H1 (cell line): ENCODE results near the gene ST3GAL3. TPM values are rescaled to one million over a fixed set of nuclear protein-coding genes. Genes with fewer than 3 reads are reported as not detected.

Experiments
- CTCF ChIA-PET: fragments of 300-600 bp; sonication (Branson Sonifier 250); formaldehyde crosslinking; loops from one replicate; lab custom pipeline; 2021; ENCODE audit not compliant: partially characterized antibody; lab: Charles Lee
- POLR2A ChIA-PET: fragments of 300-600 bp; sonication (Branson Sonifier 250); formaldehyde crosslinking; loops from one replicate; lab custom pipeline; 2021; ENCODE audit warnings: inconsistent platforms; ENCODE audit not compliant: partially characterized antibody; lab: Charles Lee
- DNase-seq, 2 experiments: peaks; one replicate each; pipeline versions ENCODE4 v3.0.0 to v3.0.0-alpha.2; 2010 to 2022; ENCODE audit warnings: low spot score in 2 of 2, low read depth in 1 of 2, mixed read lengths in 1 of 2
- FAIRE-seq: peaks from 2 replicates; lab custom pipeline; 2011; peaks lifted over from hg19 to GRCh38; lab: Jason Lieb, UNC
- H2AFZ ChIP-seq: 2 replicates; pipeline ENCODE4 v1.8.1; 2012; ENCODE audit warnings: low read length, inconsistent platforms
- H2AK5ac ChIP-seq: 2 replicates; pipeline ENCODE4 v1.6.1; 2013; ENCODE audit warnings: low read depth, low read length
- H2BK120ac ChIP-seq: replicated peaks from 2 replicates; pipeline ENCODE3; 2013; ENCODE audit warnings: low read depth, low read length, inconsistent platforms
- H2BK12ac ChIP-seq: 2 replicates; pipeline ENCODE4 v1.6.1; 2013; ENCODE audit warnings: low read depth, low read length
- H2BK15ac ChIP-seq: 2 replicates; pipeline ENCODE4 v1.6.1; 2013; ENCODE audit warnings: low read length
- H2BK20ac ChIP-seq: 2 replicates; pipeline ENCODE4 v1.6.1; 2013; ENCODE audit warnings: low read length
- H2BK5ac ChIP-seq: 2 replicates; pipeline ENCODE4 v1.6.1; 2013; ENCODE audit warnings: low read depth, low read length
- H3K14ac ChIP-seq: 2 replicates; pipeline ENCODE4 v1.6.1; 2013; ENCODE audit warnings: inconsistent platforms; ENCODE audit not compliant: insufficient read length
- H3K18ac ChIP-seq: 2 replicates; pipeline ENCODE4 v1.6.1; 2013; ENCODE audit warnings: low read length; ENCODE audit errors: extremely low read depth
- H3K23ac ChIP-seq: 2 replicates; pipeline ENCODE4 v1.6.1; 2013; ENCODE audit warnings: inconsistent platforms; ENCODE audit not compliant: insufficient read length
- H3K23me2 ChIP-seq: 2 replicates; pipeline ENCODE4 v1.6.1; 2013; ENCODE audit warnings: low read depth, low read length
- H3K27ac ChIP-seq: 2 replicates; pipeline ENCODE4 v1.6.1; 2011; ENCODE audit warnings: low read depth, low read length, inconsistent platforms
- H3K27me3 ChIP-seq, 4 experiments: replicated peaks in 1 of 4; 1 replicate in 1 of 4; 2 replicates in 3 of 4; pipeline versions ENCODE4 v1.6.1 to v1.8.1; 2011 to 2013; ENCODE audit warnings: low read length in 3 of 4, mild to moderate bottlenecking in 3 of 4, inconsistent platforms in 2 of 4, mixed read lengths in 2 of 4, moderate library complexity in 1 of 4; ENCODE audit not compliant: control insufficient read depth in 3 of 4, insufficient read depth in 3 of 4; ENCODE audit errors: extremely low read depth in 1 of 4
- H3K36me3 ChIP-seq, 4 experiments: 2 replicates each; pipeline versions ENCODE4 v1.6.1 to v1.8.1; 2011 to 2013; ENCODE audit warnings: mild to moderate bottlenecking in 4 of 4, low read length in 3 of 4, moderate library complexity in 2 of 4, control low read depth in 1 of 4, inconsistent platforms in 1 of 4; ENCODE audit not compliant: insufficient read depth in 4 of 4, control insufficient read depth in 2 of 4
- H3K4ac ChIP-seq: replicated peaks from 2 replicates; pipeline ENCODE3; 2013; ENCODE audit warnings: low read length, low read depth, mixed read lengths, inconsistent platforms; ENCODE audit not compliant: insufficient read length
- H3K4me1 ChIP-seq, 4 experiments: replicated peaks in 1 of 4; 1 replicate in 1 of 4; 2 replicates in 3 of 4; pipeline versions ENCODE4 v1.6.1 to v1.8.1; 2011 to 2013; ENCODE audit warnings: low read length in 3 of 4, inconsistent platforms in 2 of 4, mixed read lengths in 1 of 4; ENCODE audit not compliant: insufficient read depth in 4 of 4, control insufficient read depth in 3 of 4
- H3K4me2 ChIP-seq, 2 experiments: 2 replicates each; pipeline versions ENCODE4 v1.6.1 to v1.8.1; 2011 to 2013; ENCODE audit warnings: low read depth in 2 of 2, low read length in 2 of 2, control low read depth in 1 of 2, inconsistent platforms in 1 of 2, mild to moderate bottlenecking in 1 of 2; ENCODE audit not compliant: insufficient read depth in 1 of 2
- H3K4me3 ChIP-seq, 4 experiments: fragments of 200-600, 300-600 bp in 1 of 4; sonication (generic), shearing (Covaris generic), sonication (Bioruptor Twin) in 1 of 4; 2 replicates each; pipeline versions ENCODE4 v1.5.1 to v1.8.1; 2011 to 2016; ENCODE audit warnings: low read length in 4 of 4, low read depth in 3 of 4, control low read depth in 2 of 4, inconsistent platforms in 2 of 4, mild to moderate bottlenecking in 2 of 4, mixed read lengths in 1 of 4, moderate library complexity in 1 of 4; ENCODE audit not compliant: insufficient read depth in 2 of 4; ENCODE audit errors: extremely low read depth in 1 of 4
- H3K56ac ChIP-seq: replicated peaks from 2 replicates; pipeline ENCODE3; 2013; ENCODE audit warnings: low read depth, mild to moderate bottlenecking, mixed read lengths, low read length, inconsistent platforms; ENCODE audit not compliant: insufficient read length
- H3K79me1 ChIP-seq: 2 replicates; pipeline ENCODE4 v1.6.1; 2013; ENCODE audit warnings: low read depth, low read length, control low read depth
- H3K79me2 ChIP-seq, 2 experiments: 2 replicates each; pipeline versions ENCODE4 v1.6.1 to v1.8.1; 2012 to 2013; ENCODE audit warnings: low read length in 2 of 2, mild to moderate bottlenecking in 2 of 2, inconsistent platforms in 1 of 2; ENCODE audit not compliant: insufficient read depth in 2 of 2, control insufficient read depth in 1 of 2
- H3K9ac ChIP-seq, 4 experiments: replicated peaks in 1 of 4; 1 replicate in 1 of 4; 2 replicates in 3 of 4; pipeline versions ENCODE4 v1.6.1 to v1.8.1; 2011 to 2013; ENCODE audit warnings: low read depth in 3 of 4, low read length in 3 of 4, control low read depth in 2 of 4, mild to moderate bottlenecking in 2 of 4, moderate library complexity in 2 of 4, inconsistent platforms in 1 of 4; ENCODE audit errors: extremely low read depth in 1 of 4
- H3K9me3 ChIP-seq, 2 experiments: 2 replicates each; pipeline versions ENCODE4 v1.6.1 to v1.8.1; 2012 to 2013; ENCODE audit warnings: mild to moderate bottlenecking in 2 of 2, moderate library complexity in 2 of 2, control low read depth in 1 of 2, inconsistent platforms in 1 of 2, low read depth in 1 of 2, low read length in 1 of 2, mixed read lengths in 1 of 2; ENCODE audit not compliant: insufficient read depth in 2 of 2
- H4K20me1 ChIP-seq, 2 experiments: replicated peaks in 1 of 2; 2 replicates each; pipeline versions ENCODE3 to v1.8.1; 2011 to 2013; ENCODE audit warnings: inconsistent platforms in 2 of 2, low read length in 2 of 2, mild to moderate bottlenecking in 1 of 2; ENCODE audit not compliant: insufficient read depth in 2 of 2, control insufficient read depth in 1 of 2
- H4K5ac ChIP-seq: 2 replicates; pipeline ENCODE4 v1.6.1; 2013; ENCODE audit warnings: low read length, low read depth, mixed read lengths, inconsistent platforms; ENCODE audit not compliant: insufficient read length
- H4K8ac ChIP-seq: 2 replicates; pipeline ENCODE4 v1.8.0; 2013; ENCODE audit warnings: mild to moderate bottlenecking, moderate library complexity, low read length, inconsistent platforms; ENCODE audit not compliant: insufficient read depth; ENCODE audit errors: extremely low read depth
- H4K91ac ChIP-seq: replicated peaks from 2 replicates; pipeline ENCODE3; 2013; ENCODE audit warnings: low read length, mixed read lengths, inconsistent platforms; ENCODE audit not compliant: insufficient read length
- CREB1 ChIP-seq: IDR thresholded peaks from 2 replicates; pipeline ENCODE4 v1.6.1; 2012; ENCODE audit warnings: inconsistent platforms
- CTBP2 ChIP-seq: IDR thresholded peaks from 2 replicates; pipeline ENCODE4 v1.7.0; 2011; ENCODE audit warnings: borderline replicate concordance, mild to moderate bottlenecking, moderate library complexity, mixed read lengths, low read length; ENCODE audit not compliant: insufficient read depth, insufficient read length
- FOSL1 ChIP-seq: IDR thresholded peaks from 2 replicates; pipeline ENCODE4 v1.6.1; 2011; ENCODE audit warnings: mild to moderate bottlenecking, low read depth, low read length, moderate library complexity; ENCODE audit not compliant: insufficient read depth
- JUN ChIP-seq: IDR thresholded peaks from 2 replicates; pipeline ENCODE4 v1.6.1; 2011; ENCODE audit warnings: low read depth, mild to moderate bottlenecking, improper control_type of control experiment, low read length
- RNF2 ChIP-seq: fragments of 200-900, 300-1000 bp; sonication (generic); IDR thresholded peaks from 2 replicates; pipeline ENCODE4 v1.7.1; 2016; ENCODE audit warnings: borderline replicate concordance, low read depth, mild to moderate bottlenecking, antibody characterized with exemption, low read length; ENCODE audit not compliant: poor library complexity, severe bottlenecking; ENCODE audit errors: missing control alignments
- SIRT6 ChIP-seq: IDR thresholded peaks from one replicate; pipeline ENCODE4 v1.7.1; 2012; ENCODE audit warnings: low read length, inconsistent platforms
- YY1 ChIP-seq: IDR thresholded peaks from 2 replicates; pipeline ENCODE4 v1.6.1; 2011; ENCODE audit warnings: low read depth, mild to moderate bottlenecking, low read length
- WGBS, 2 experiments: shearing (Covaris generic) in 1 of 2; methylation state at CpG; one replicate each; pipeline versions ENCODE4 v1.1.6 to v1.1.7; 2013 to 2015; ENCODE audit warnings: low lambda C conversion rate in 2 of 2, mixed read lengths in 2 of 2, inconsistent platforms in 1 of 2, low coverage in 1 of 2, missing lambda C conversion rate in 1 of 2; ENCODE audit not compliant: insufficient replicate concordance in 2 of 2, insufficient coverage in 1 of 2, insufficient read length in 1 of 2; ENCODE audit errors: extremely low coverage in 1 of 2, missing lambda C conversion rate in 1 of 2; 5-methylcytosine and 5-hydroxymethylcytosine counted together
- polyA plus RNA-seq, 7 experiments: library from polyadenylated mRNA; depleted of rRNA in 3 of 7; stranded (reverse) in 5 of 7; unstranded in 2 of 7; fragments of >200 nt in 5 of 7; fragments of 200-250 nt in 2 of 7; gene quantifications; 1 replicate in 5 of 7; 2 replicates in 1 of 7; 4 replicates in 1 of 7; pipeline versions ENCODE4 v1.2.1 to v1.2.3, GENCODE V29; 2011 to 2013; ENCODE audit warnings: missing spikeins in 2 of 7, mixed read lengths in 2 of 7
- total RNA-seq: library from RNA; stranded (reverse); fragmentation: NEBNext Ultra II Directional; extraction: Animal tissue kit (Norgen Biotek cat#: 25700); gene quantifications from 2 replicates; pipeline ENCODE4 v1.2.1, GENCODE V29; 2021

The ST3GAL3 gene
- total and polyA plus RNA-seq, 2 of the 8 experiments (the other 6 are each of a cell fraction or from before 2014, with no cell fraction given): 6.8 to 7.0 TPM

GRCh38 chr1:43774359-43774758, 67.0 kb downstream of the ST3GAL3 start:
- 78% methylated on average over 2 of the region's 2 CpGs; no CpG with 5 or more reads in 1 of the 2 experiments for WGBS, 2 experiments
- H2BK12ac ChIP-seq: no peak overlapping the region
- H3K27ac ChIP-seq: no peak overlapping the region
- no peak overlapping the region for H3K4me3 ChIP-seq
- no peak overlapping the region for H4K5ac ChIP-seq
- no peak overlapping the region for H3K56ac ChIP-seq
- POLR2A ChIA-PET: interaction anchor here (0.6 to 1.2 kb wide), 6 partner anchors 9 to 766 kb away, joined by 3 read pairs; no protein-coding TSS in a partner anchor
- H2BK5ac ChIP-seq: no peak overlapping the region
- H2BK15ac ChIP-seq: no peak overlapping the region
- no peak overlapping the region for H3K4me2 ChIP-seq
- DNase-seq (no peak), FAIRE-seq (no peak)
- H3K79me2 ChIP-seq: no peaks in the 10 kb centered on the region
- H3K79me1 ChIP-seq: no peaks in the 10 kb centered on the region
- no peaks in the 10 kb centered on the region for H3K36me3 ChIP-seq
- H2AK5ac ChIP-seq: no peak overlapping the region
- TF ChIP-seq RNF2 (no peak), CREB1 (no peak), FOSL1 (no peak), SIRT6 (no peak), CTBP2 (no peak), YY1 (no peak), JUN (no peak)
- no peak overlapping the region for H2BK20ac ChIP-seq
- no peak overlapping the region for H3K9ac ChIP-seq
- no peak overlapping the region for H4K8ac ChIP-seq
- CTCF ChIA-PET: interaction anchor here (0.6 to 13.4 kb wide), 3 partner anchors 11 to 1059 kb away, joined by 4 to 618 read pairs (median 13); partner anchors contain the start of gene ARTN
- H3K27me3 ChIP-seq: no peaks in the 10 kb centered on the region
- no peak overlapping the region for H3K4ac ChIP-seq
- no peak overlapping the region for H4K91ac ChIP-seq
- H3K14ac ChIP-seq: no peak overlapping the region
- H2BK120ac ChIP-seq: no peak overlapping the region
- H3K23me2 ChIP-seq: no peaks in the 10 kb centered on the region
- no peak overlapping the region for H3K18ac ChIP-seq
- no peak overlapping the region for H2AFZ ChIP-seq
- peaks cover 0 to 6% (median 1%) of the 10 kb centered on the region in 4 experiments; a peak in 2 of 7 replicates for H3K4me1 ChIP-seq
- H3K9me3 ChIP-seq: no peaks in the 10 kb centered on the region
- H3K23ac ChIP-seq: no peak overlapping the region
- H4K20me1 ChIP-seq: no peaks in the 10 kb centered on the region
